GM19324 (cell line): ENCODE data around the gene IGFBP3.
"Not testable (repeated sequence)": the region's sequence is repeated elsewhere in the genome, so short reads cannot be mapped to it uniquely, and the experiment has no call there.

Experiments
- ATAC-seq: cut with Tn5 transposase; IDR thresholded peaks from one replicate; pipeline ENCODE4 v1.9.1; 2021; ENCODE audit warnings: mild to moderate bottlenecking, moderate library complexity; ENCODE audit not compliant: unreplicated experiment, low FRiP score

IGFBP3 gene, protein sequence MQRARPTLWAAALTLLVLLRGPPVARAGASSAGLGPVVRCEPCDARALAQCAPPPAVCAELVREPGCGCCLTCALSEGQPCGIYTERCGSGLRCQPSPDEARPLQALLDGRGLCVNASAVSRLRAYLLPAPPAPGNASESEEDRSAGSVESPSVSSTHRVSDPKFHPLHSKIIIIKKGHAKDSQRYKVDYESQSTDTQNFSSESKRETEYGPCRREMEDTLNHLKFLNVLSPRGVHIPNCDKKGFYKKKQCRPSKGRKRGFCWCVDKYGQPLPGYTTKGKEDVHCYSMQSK

DNA sequence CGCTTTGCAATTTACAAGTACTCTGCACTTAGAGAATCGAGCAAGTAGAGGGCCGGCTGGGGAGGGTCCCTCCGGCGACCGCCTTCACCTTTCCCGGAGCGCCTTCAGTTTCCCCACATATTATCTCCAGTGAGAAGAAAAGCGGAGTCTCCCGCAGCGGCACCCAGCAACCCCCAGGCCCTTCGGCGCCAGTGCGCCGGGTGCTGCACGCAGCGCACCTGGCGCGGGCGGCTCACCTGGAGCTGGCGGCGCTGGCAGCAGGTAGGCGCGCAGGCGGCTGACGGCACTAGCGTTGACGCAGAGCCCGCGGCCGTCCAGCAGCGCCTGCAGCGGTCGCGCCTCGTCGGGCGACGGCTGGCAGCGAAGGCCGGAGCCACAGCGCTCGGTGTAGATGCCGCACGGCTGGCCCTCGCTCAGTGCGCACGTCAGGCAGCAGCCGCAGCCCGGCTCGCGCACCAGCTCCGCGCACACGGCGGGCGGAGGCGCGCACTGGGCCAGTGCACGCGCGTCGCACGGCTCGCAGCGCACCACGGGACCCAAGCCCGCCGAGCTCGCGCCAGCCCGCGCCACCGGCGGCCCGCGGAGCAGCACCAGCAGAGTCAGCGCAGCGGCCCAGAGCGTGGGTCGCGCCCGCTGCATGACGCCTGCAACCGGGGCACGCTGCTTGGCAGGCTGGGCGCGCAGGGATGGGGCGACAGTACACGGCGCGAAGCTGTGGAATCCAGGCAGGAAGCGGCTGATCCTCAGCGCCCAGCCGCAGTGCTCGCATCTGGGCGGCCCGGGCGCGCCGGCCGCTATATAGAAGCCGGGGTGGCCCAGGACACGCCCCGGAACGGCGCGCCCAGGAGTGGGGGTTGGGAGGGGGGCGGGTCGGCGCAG lies at the start of gene IGFBP3:
TSS of gene IGFBP3 (minus strand) at position 771 of the 879 bp plus-strand sequence. CDS start at position 639, 132 bp downstream.
- no peak for ATAC-seq

GRCh38 chr7:45970454-45970853 lies 49.4 kb upstream of the IGFBP3 start:
- ATAC-seq = no peak

- ATAC-seq = no peak
Measured at GRCh38 chr7:45969940-45970339, 48.9 kb upstream of the IGFBP3 start.

DNA sequence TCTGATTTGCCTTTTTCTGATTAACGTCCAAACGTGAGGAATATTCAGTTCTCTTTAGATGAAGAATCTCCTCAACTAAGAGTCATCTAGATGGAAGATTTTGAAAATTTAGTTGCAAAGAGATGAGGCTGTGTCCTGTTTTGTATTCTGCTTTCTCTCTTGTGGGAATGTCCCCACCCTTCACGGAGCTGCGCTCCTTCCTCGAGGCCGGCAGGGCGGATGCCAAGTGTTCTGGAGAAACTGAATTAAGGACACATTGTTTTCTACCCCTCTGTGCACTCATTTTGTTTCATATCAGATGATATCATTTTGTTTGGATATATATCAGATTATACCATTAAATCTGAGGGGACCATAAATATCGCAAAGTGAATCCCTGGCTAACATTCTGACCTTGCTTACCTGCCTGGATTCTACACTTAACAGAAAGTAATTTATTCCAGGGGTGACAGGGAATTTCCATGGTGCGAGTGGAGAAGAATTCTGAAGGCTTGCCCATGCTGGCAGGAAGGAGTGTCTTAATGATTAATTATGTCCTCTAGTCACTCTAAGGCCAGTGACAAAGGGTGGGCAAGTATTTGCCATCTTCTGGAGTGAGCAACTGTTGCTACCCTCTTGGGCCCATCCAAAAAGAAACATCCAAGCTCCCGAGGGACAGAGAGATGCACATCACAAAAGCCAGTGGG lies 47.9 kb upstream of the IGFBP3 start:
- ATAC-seq = no peak

DNA sequence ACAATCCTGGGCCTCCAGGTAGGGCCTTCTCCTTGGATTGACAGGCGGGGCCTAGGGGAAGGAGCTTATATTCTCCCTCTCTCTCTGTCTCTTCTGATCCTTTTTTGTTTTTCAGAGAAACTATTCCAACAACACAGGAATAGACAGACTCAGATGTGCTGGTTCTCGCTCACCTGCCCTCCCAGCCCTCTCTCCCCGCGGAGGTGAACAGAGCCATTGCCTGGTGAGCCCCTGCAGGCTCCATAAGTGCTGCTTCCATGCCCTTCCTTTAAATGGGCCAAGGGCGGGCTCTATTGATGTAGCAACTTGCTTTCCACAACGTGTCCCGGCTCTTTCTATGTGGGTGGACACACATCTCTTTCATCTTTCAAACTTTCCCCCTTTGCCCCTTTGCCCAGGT lies 47.2 kb upstream of the IGFBP3 start:
- no peak for ATAC-seq

- no peak for ATAC-seq
Measured at GRCh38 chr7:45967591-45968157, 46.6 kb upstream of the IGFBP3 start.

- ATAC-seq = no peak
Measured at GRCh38 chr7:45962861-45963260, 41.8 kb upstream of the IGFBP3 start.

DNA sequence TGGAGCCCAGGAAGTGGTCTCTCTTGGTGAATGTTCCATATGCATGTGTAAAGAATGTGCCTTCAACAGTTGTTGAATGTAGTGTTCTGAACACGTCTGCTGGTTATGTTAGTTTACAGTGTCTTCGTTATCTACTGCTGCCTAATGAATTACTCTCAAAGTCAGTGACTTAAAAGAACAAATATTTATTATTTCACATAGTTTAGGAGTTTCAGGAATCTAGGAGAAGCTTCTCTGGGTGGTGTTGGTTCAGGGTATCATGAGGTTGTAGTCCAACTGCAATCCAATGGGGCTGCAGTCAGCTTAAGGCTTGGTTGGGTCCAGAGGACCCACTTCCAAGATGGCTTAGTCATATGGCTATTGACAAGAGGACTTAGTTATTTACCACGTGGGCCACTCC lies 36.6 kb upstream of the IGFBP3 start:
- no peak for ATAC-seq

GRCh38 chr7:45955286-45955685 lies 34.2 kb upstream of the IGFBP3 start:
- no peak for ATAC-seq

DNA sequence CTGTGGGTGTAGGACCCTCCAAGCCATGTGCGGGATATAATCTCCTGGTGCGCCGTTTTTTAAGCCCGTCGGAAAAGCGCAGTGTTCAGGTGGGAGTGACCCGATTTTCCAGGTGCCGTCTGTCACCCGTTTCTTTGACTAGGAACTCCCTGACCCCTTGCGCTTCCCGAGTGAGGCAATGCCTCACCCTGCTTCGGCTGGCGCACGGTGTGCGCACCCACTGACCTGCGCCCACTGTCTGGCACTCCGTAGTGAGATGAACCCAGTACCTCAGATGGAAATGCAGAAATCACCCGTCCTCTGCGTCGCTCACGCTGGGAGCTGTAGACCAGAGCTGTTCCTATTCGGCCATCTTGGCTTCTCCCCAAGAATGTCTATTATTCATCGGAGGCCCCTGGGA lies 32.0 kb upstream of the IGFBP3 start:
- not testable (repeated sequence) for ATAC-seq

- no peak for ATAC-seq
Measured at GRCh38 chr7:45944058-45944457, 23.0 kb upstream of the IGFBP3 start.

DNA sequence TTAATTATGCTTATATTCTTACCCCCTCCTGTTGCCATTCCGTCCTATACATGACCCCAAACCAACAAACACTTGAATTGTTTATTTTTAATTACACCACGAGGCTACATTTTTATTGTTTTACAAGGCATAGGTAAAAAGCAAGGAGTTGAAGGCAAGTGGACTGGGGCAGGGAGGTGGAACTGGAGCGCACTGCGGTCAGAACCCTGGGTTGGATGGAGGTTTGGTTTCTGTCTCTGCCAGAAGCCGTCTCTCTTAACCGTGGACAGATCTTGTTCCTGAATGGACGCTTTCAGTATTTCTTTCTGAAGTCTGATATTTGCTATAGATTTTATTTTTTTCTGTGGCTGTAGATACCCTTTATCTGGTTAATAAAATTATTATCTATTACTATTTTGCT lies 19.9 kb upstream of the IGFBP3 start:
- no peak for ATAC-seq

GRCh38 chr7:45940237-45940781 lies 19.2 kb upstream of the IGFBP3 start:
- ATAC-seq = not testable (repeated sequence)

- ATAC-seq = no peak
Measured at GRCh38 chr7:45939574-45939973, 18.5 kb upstream of the IGFBP3 start.

GRCh38 chr7:45938626-45939302 lies 17.7 kb upstream of the IGFBP3 start:
- no peak for ATAC-seq

DNA sequence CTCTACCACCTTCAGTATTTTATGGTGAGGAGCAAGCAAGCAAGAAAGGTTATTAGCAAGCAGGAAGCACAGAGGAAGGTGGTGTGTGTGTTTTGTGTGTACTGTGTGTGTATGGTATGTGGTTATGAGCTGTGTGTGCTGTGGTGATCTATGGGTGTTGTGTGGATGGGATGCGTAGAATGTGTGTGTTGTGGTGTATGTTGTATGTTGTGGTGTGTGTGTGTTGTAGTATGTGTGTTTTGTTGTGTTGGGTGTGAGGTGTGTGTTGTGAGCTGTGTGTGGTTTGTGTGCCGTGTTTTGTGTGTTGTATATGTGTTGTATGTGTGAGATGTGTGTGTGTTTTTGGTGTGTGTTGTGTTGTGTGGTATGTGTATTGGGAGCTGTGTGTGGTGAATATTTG lies 16.8 kb upstream of the IGFBP3 start:
- ATAC-seq = no peak

GRCh38 chr7:45937301-45937700 lies 16.2 kb upstream of the IGFBP3 start:
- ATAC-seq = no peak

GRCh38 chr7:45930967-45931366 lies 9.9 kb upstream of the IGFBP3 start:
- ATAC-seq = no peak

DNA sequence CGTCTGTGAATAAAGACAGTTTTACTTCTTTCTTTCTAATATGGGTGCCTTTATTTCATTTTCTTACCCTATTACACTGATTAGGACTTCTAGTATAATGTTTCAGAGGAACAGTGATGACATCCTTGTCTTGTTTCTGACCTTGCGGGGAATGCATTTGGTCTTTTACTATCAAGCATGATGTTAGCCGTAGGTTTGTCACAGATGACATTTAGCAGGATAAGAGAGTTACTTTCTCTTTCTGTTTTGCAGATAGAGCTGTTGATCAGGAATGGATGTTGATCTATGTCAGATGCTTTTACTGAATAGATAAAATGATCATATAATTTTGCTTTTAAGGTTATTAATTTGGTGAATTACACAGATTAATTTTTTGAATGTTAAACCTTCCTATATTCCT lies 6.6 kb upstream of the IGFBP3 start:
- no peak for ATAC-seq

GRCh38 chr7:45924283-45924682 lies 3.2 kb upstream of the IGFBP3 start:
- ATAC-seq = no peak
